K562 (cell line): ENCODE results near the gene HEXIM2. TPM values are rescaled to one million over a fixed set of nuclear protein-coding genes. Genes with fewer than 3 reads are reported as not detected.
A peak's percentile ranks its signal among the peaks of the same experiment; 100 is the strongest.

Source experiments
- FOXK2 ChIP-seq, 2 experiments: fragments of 450-650 bp; IDR thresholded peaks in 1 of 2; conservative IDR thresholded peaks in 1 of 2; 2 replicates each; pipeline ENCODE4 v1.6.1; 2016; ENCODE audit warnings: low read depth in 2 of 2, mild to moderate bottlenecking in 1 of 2
- GATAD2B ChIP-seq: fragments of 450-650 bp; IDR thresholded peaks from 2 replicates; pipeline ENCODE4 v1.6.1; 2017; ENCODE audit warnings: mild to moderate bottlenecking, borderline replicate concordance
- HNRNPL ChIP-seq: fragments of 200-400 bp; formaldehyde crosslinking; IDR thresholded peaks from 2 replicates; pipeline ENCODE4 v1.6.1; 2017; ENCODE audit warnings: low read depth, mild to moderate bottlenecking, low read length
- MAFF ChIP-seq: IDR thresholded peaks from 2 replicates; pipeline ENCODE4 v1.6.1; 2012; ENCODE audit warnings: low read length, improper control_type of control experiment
- NONO ChIP-seq, 2 experiments: fragments of 200-400 bp in 1 of 2; fragments of 450-650 bp in 1 of 2; formaldehyde crosslinking in 1 of 2; IDR thresholded peaks; 2 replicates each; pipeline ENCODE4 v1.6.1; 2017; ENCODE audit warnings: low read depth in 2 of 2, mild to moderate bottlenecking in 2 of 2, moderate library complexity in 2 of 2, low read length in 1 of 2
- RBFOX2 ChIP-seq: fragments of 200-400 bp; formaldehyde crosslinking; IDR thresholded peaks from 2 replicates; pipeline ENCODE4 v1.6.1; 2017; ENCODE audit warnings: low read depth, mild to moderate bottlenecking, low read length, moderate library complexity
- SIX5 ChIP-seq, 2 experiments: IDR thresholded peaks; 2 replicates each; pipeline ENCODE4 v1.6.1; 2011; ENCODE audit warnings: low read length in 2 of 2, borderline replicate concordance in 1 of 2, low read depth in 1 of 2, mild to moderate bottlenecking in 1 of 2, moderate library complexity in 1 of 2; ENCODE audit not compliant: insufficient read depth in 1 of 2
- TAF9B ChIP-seq: fragments of 450-650 bp; IDR thresholded peaks from 2 replicates; pipeline ENCODE4 v1.6.1; 2018; ENCODE audit warnings: mild to moderate bottlenecking; ENCODE audit not compliant: partially characterized antibody
- polyA plus RNA-seq, 8 experiments: library from polyadenylated mRNA; depleted of rRNA in 4 of 8; stranded (reverse) in 5 of 8; unstranded in 3 of 8; fragments of >200 nt; fragmentation: Nextera tagmentation in 2 of 8; fragmentation: Illumina TruSeq in 1 of 8; extraction: Ambion mirVana in 2 of 8; extraction: Trizol in 1 of 8; gene quantifications; 2 replicates each; pipeline versions ENCODE4 v1.2.1 to v1.2.3, GENCODE V29; 2011 to 2014; ENCODE audit warnings: inconsistent platforms in 1 of 8, missing spikeins in 1 of 8
- total RNA-seq, 7 experiments: library from RNA; depleted of rRNA in 6 of 7; stranded (reverse); fragments of >200 nt in 6 of 7; fragmentation: Illumina TruSeq in 2 of 7; extraction: Trizol in 2 of 7; gene quantifications; 2 replicates each; pipeline versions ENCODE4 v1.2.1 to v1.2.3, GENCODE V29; 2011 to 2021; ENCODE audit warnings: low replicate concordance in 1 of 7
- TF ChIP-seq, protein P1 (sequence below): fragments of 250-450 bp; sonication (Bioruptor Pico); IDR thresholded peaks from 2 replicates; pipeline ENCODE4 v1.5.0; 2021
- TF ChIP-seq, protein P2 (sequence below): sonication (generic); formaldehyde crosslinking; IDR thresholded peaks from 2 replicates; pipeline ENCODE4 v1.8.0; 2022; ENCODE audit warnings: mild to moderate bottlenecking, missing genetic modification reagents
- TF ChIP-seq, protein P3 (sequence below): fragments of 200-800 bp; sonication (Bioruptor generic); IDR thresholded peaks from 2 replicates; pipeline ENCODE4 v1.6.1; 2017; ENCODE audit warnings: missing genetic modification characterization, missing compliant biosample characterization
- TF ChIP-seq, protein P4 (sequence below): IDR thresholded peaks from 2 replicates; pipeline ENCODE4 v1.6.1; 2011; ENCODE audit warnings: borderline replicate concordance, low read depth, mild to moderate bottlenecking, moderate library complexity, low read length; ENCODE audit not compliant: insufficient read depth, poor library complexity, severe bottlenecking

Gene HEXIM2
- total and polyA plus RNA-seq, 9 of the 15 experiments (the other 6 are each of a cell fraction or from before 2014, with no cell fraction given): 0.69 to 3.4 (median 1.1) TPM; not detected in 2

DNA sequence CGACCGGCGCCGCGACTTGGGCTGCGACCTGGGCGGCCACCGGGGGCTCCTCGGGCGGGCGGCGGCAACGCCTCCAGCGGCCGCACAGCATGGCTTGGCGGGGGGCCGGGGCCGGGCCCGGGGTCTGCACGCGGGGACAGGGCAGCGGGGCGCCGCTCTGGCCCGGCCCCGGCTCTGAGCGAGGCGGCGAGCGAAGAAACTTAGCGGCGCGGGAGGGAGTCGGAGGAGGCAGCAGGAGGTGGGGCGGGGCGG is 29.4 kb upstream of the HEXIM2 start, which contains the start of gene PLCD3 (continued):
- TF ChIP-seq, protein P1, sequence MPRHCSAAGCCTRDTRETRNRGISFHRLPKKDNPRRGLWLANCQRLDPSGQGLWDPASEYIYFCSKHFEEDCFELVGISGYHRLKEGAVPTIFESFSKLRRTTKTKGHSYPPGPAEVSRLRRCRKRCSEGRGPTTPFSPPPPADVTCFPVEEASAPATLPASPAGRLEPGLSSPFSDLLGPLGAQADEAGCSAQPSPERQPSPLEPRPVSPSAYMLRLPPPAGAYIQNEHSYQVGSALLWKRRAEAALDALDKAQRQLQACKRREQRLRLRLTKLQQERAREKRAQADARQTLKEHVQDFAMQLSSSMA: no peak
- TF ChIP-seq, protein P2, sequence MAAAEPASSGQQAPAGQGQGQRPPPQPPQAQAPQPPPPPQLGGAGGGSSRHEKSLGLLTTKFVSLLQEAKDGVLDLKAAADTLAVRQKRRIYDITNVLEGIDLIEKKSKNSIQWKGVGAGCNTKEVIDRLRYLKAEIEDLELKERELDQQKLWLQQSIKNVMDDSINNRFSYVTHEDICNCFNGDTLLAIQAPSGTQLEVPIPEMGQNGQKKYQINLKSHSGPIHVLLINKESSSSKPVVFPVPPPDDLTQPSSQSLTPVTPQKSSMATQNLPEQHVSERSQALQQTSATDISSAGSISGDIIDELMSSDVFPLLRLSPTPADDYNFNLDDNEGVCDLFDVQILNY: no peak
- TF ChIP-seq, protein P3, sequence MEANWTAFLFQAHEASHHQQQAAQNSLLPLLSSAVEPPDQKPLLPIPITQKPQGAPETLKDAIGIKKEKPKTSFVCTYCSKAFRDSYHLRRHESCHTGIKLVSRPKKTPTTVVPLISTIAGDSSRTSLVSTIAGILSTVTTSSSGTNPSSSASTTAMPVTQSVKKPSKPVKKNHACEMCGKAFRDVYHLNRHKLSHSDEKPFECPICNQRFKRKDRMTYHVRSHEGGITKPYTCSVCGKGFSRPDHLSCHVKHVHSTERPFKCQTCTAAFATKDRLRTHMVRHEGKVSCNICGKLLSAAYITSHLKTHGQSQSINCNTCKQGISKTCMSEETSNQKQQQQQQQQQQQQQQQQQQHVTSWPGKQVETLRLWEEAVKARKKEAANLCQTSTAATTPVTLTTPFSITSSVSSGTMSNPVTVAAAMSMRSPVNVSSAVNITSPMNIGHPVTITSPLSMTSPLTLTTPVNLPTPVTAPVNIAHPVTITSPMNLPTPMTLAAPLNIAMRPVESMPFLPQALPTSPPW: peak; percentile 67
- TF ChIP-seq TAF9B (no peak), HNRNPL (no peak), FOXK2 (conservative IDR thresholded peaks at IDR 0.05 in 1 of 2, IDR thresholded peaks at IDR 0.05 in 1 of 2; ENCODE audit: low read depth in 2 of 2) (no peak), GATAD2B (peak; percentile 59; the same call in 1 of the 2 replicates), NONO (IDR thresholded peaks at IDR 0.05; ENCODE audit: low read depth in 2 of 2, low read length in 1 of 2) (0 out of 4 replicates have a peak, but pooled peaks of 1 of the 2 experiments have one; percentile 46), MAFF (no peak), SIX5 (IDR thresholded peaks at IDR 0.05; ENCODE audit: borderline replicate concordance in 1 of 2, insufficient read depth in 1 of 2, low read depth in 1 of 2, low read length in 2 of 2) (no peak), RBFOX2 (peak; percentile 70)
- TF ChIP-seq, protein P4, sequence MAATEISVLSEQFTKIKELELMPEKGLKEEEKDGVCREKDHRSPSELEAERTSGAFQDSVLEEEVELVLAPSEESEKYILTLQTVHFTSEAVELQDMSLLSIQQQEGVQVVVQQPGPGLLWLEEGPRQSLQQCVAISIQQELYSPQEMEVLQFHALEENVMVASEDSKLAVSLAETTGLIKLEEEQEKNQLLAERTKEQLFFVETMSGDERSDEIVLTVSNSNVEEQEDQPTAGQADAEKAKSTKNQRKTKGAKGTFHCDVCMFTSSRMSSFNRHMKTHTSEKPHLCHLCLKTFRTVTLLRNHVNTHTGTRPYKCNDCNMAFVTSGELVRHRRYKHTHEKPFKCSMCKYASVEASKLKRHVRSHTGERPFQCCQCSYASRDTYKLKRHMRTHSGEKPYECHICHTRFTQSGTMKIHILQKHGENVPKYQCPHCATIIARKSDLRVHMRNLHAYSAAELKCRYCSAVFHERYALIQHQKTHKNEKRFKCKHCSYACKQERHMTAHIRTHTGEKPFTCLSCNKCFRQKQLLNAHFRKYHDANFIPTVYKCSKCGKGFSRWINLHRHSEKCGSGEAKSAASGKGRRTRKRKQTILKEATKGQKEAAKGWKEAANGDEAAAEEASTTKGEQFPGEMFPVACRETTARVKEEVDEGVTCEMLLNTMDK: peak; percentile 1
- TF ChIP-seq, all 486 proteins: peak for 12
